GM13976 (cell line): Measurements from ENCODE around the gene CAMK1D.

Experiments
- DNase-seq: peaks from one replicate; pipeline ENCODE4 v3.0.0; 2012; ENCODE audit warnings: low spot score
- CTCF ChIP-seq: IDR thresholded peaks from 2 replicates; pipeline ENCODE4 v1.5.1; 2012; ENCODE audit warnings: borderline replicate concordance, mild to moderate bottlenecking; ENCODE audit not compliant: insufficient read depth; ENCODE audit errors: extremely low read depth, missing control alignments, control extremely low read depth
- in situ Hi-C: fragments of 300-500 bp; cut with MboI; formaldehyde crosslinking; loops from one replicate; pipeline ENCODE4 v1.12.0; 2022; ENCODE audit warnings: low sequenced_read_pairs, mixed read lengths, inconsistent platforms; ENCODE audit not compliant: unreplicated experiment

The CAMK1D gene

GRCh38 chr10:12617191-12618175, 268.1 kb downstream of the CAMK1D start:
- no peak for TF ChIP-seq CTCF
- in situ Hi-C loops = no loop called here
- DNase-seq = no peak

DNA sequence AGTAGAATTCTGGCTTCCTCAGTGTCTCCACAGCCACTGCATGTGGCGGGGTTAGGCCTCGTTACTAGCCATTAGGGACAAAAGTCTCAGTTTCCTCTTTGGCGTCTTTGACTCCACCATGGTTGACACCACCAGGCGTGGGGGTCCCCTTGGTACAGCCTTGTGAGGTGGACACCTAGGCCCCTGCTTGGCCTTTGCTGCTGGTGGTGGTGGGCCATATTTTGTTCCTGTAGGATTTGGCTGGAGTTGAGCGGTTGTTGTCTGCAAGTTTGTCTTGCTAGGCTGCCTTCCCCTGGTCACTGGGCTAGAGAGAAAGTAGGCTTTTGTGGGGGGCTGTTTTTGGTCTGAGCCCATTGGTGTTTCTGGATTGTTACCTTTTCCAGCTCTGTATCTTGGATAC, 272.7 kb downstream of the CAMK1D start:
- TF ChIP-seq CTCF = no peak
- DNase-seq = no peak
- in situ Hi-C loops = no loop called here

DNA sequence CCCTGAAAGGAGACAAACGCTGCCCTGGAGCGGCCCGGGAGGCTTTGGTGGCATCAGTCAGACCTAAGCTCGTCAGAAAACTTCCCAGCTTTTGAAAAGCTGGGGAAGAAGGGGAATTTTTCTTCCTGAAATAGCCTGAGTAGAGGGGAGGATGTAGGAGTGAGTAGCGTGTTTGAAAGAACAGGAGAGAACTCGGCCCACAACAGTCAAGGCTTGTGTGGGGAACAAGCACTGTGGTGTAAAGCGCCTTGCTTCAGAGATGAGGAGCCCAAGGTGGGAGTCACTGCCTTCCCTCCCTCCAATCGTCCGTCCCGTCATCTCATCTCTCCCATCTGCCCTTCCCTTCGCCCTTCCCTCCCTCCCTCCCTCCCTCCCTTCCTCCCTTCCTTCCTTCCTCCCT, 273.3 kb downstream of the CAMK1D start:
- DNase-seq = no peak
- no peak for TF ChIP-seq CTCF
- in situ Hi-C loops = no loop called here

- DNase-seq = no peak
- TF ChIP-seq CTCF = no peak
- in situ Hi-C loops = no loop called here
Measured at GRCh38 chr10:12625393-12626023, 276.2 kb downstream of the CAMK1D start.

GRCh38 chr10:12628153-12628552, 278.8 kb downstream of the CAMK1D start:
- TF ChIP-seq CTCF = no peak
- in situ Hi-C loops = no loop called here
- DNase-seq = no peak

GRCh38 chr10:12628964-12629766, 279.8 kb downstream of the CAMK1D start:
- in situ Hi-C loops = no loop called here
- TF ChIP-seq CTCF = no peak
- no peak for DNase-seq
